Erythroblast (primary cell): ENCODE results near the gene ERC2.

Source experiments
- DNase-seq, 2 experiments: peaks; one replicate each; lab custom pipeline; 2025; lab: John Stamatoyannopoulos, UW
- GATA1 ChIP-seq: IDR thresholded peaks from 2 replicates; pipeline ENCODE4 v1.6.1; 2011; ENCODE audit warnings: low read depth, mild to moderate bottlenecking, control low read depth, low read length, moderate library complexity
- POLR2A ChIP-seq: IDR thresholded peaks from 2 replicates; pipeline ENCODE4 v1.6.1; 2011; ENCODE audit warnings: mild to moderate bottlenecking, low read length

The ERC2 gene

DNA sequence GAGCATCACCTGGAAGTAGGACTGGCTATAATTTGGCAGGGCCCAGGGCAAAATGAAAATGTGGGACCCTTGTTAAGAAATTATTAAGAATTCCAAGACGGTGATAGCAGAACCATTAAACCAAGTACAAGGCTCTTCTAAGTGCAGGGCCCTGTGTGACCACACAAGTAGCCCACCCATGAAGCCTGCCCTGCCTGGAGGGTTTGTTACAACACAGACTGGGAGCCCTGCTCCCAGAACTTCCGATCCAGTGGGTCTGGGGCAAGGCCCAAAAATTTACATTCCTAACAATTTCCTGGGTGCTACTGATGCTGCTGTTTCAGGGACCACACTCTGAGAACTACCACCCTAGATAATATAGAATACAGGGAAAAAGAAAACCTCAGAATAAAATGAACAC, 666.6 kb downstream of the ERC2 start:
- no peak for TF ChIP-seq POLR2A
- TF ChIP-seq GATA1, result no peak
- no peak for DNase-seq

DNA sequence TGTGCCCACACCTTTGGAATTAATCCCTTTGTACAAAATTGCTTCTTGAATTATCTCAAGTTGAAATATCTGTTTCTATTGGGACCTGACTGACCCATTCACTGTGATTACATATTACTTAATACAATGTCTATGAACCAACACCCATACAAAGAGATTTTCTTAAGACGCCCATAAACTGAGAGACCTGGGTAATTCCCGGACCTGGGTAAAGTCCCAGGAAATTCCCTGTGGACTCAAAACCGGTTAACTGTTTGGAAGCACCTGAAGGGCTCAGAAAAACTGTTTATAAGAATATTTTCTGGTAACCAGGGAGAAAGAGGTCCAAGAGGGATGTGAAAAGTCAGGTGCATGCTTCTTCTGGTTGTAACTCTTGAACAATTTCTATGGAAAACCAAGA, 667.2 kb downstream of the ERC2 start:
- TF ChIP-seq POLR2A, result no peak
- TF ChIP-seq GATA1, result no peak
- no peak for DNase-seq

DNA sequence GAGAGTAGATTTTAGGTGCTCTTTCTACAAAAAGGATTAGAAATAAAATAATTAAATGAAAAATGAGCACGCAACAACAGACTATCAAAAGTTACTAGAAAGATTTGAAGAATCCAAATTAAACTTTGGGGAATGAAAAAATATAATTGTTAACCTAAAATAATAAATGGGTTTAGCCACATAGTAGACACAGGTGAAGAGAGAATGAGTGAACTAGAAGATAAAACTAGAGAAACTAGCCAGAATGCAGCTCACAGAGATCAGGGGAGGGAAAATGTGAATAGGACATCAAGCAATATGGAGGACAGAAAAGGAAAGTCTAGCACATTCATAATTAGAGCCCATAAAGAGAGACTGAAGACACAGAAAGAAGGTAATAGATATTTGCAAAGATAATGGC, 670.5 kb downstream of the ERC2 start:
- no peak for DNase-seq
- no peak for TF ChIP-seq GATA1
- no peak for TF ChIP-seq POLR2A

DNA sequence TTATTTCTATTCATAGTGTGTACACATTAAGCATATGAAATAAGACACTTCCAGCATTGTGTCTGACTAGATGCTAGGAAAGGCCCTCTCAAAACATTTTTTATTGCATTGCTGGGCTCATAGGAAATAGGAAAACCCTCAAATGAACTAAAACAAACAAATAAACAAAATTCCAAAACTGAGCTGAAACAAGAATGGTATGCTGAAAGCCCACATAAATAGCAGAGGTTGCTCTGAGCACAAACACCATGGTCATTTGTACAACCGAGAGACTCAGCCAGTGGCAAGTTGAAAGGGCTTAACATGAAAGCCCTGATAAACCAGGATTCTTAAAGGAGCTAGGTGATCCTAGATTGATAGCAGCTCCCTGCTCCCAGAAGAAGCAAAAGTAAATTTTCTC, 671.2 kb downstream of the ERC2 start:
- no peak for DNase-seq
- TF ChIP-seq POLR2A (no peak), GATA1 (no peak)

- no peak for DNase-seq
- TF ChIP-seq POLR2A (no peak), GATA1 (no peak)
These were observed 671.7 kb downstream of the ERC2 start for GRCh38 chr3:55796533-55796932.

GRCh38 chr3:55795746-55796145, 672.5 kb downstream of the ERC2 start:
- TF ChIP-seq GATA1 (no peak), POLR2A (no peak)
- no peak for DNase-seq

GRCh38 chr3:55795296-55795695, 673.0 kb downstream of the ERC2 start:
- DNase-seq, result no peak
- no peak for TF ChIP-seq GATA1

DNA sequence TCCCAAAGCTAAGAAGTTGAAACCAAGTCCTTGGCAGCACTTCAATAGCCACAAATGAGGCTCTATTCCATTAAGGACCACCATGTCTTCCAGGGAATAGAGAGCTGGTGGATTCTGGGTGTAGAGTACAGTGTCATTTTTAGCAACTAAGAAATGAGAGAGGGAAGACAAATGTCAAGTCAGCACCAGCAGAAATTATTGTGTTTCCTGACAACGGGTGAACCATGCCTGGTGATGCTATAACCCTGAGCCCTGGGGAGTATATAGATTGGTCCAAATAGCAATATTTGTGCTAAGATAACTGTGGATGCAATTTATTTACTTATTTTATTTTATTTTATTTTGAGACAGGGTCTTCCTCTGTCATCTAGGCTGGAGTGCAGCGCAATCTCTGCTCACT, 675.5 kb downstream of the ERC2 start:
- TF ChIP-seq POLR2A (no peak), GATA1 (no peak)

DNA sequence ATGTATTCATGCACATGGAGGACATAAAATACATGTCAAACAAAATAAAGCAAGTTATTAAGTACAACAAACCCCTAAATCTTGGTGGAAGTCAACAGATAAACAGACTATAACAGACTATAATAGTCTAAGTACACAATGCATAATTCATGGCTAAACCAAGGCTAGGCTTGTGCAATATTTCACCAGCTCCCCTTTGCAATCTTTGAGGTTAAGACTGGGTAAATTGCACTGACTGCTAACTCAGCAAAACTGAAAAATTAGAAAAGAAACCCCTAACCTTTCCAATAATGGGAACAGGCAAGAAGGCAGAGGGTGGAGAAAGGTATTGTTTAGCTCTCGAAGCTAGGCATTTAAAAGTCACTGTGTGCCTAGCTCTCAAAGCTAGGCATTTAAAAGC, 676.3 kb downstream of the ERC2 start:
- DNase-seq, result no peak
- TF ChIP-seq POLR2A, result no peak
- TF ChIP-seq GATA1, result no peak

More for the DNA sequence above, 675.5 kb downstream of the ERC2 start:
- no peak for DNase-seq

DNA sequence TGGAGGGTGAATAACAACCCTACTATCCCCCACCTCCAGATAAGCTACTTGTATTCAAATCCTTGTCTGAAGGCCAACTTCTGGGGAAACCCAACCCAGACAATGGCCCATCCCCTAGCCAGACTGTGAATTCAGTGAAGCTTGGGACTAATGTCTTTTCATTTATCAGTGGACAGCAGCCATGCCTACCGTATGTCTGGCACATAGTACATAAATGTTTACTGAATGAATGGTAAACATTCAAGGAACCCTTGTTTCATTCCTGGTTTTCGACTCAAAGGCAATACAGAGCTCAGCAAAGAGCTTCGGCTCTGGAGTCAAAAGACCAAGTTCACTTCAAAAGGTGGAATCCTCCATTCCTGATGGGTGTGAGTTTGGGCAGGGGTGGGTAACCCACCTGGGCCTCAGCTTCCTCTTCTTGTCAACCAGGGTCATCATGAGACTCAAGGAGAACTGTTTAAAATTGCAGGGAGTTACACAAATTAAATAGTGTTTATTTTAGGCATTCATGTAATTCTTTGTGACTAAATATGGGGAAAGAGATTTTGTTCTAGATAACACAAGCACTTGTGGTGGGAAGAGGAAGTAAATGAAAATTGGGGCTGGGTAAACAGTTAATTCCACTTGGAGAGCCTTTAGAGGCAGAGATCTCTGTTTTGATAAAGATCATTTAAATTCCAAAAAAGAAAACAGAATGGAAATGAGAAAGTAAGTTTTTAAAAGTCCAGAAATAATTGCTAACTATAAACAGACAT, 677.5 kb downstream of the ERC2 start:
- no peak for DNase-seq
- no peak for TF ChIP-seq POLR2A
- TF ChIP-seq GATA1, result no peak

- TF ChIP-seq GATA1 (no peak), POLR2A (no peak)
- DNase-seq, result no peak
These were observed 678.8 kb downstream of the ERC2 start for GRCh38 chr3:55789516-55789915.

- TF ChIP-seq POLR2A (no peak), GATA1 (no peak)
- DNase-seq, result no peak
These were observed 685.5 kb downstream of the ERC2 start for GRCh38 chr3:55782807-55783206.

DNA sequence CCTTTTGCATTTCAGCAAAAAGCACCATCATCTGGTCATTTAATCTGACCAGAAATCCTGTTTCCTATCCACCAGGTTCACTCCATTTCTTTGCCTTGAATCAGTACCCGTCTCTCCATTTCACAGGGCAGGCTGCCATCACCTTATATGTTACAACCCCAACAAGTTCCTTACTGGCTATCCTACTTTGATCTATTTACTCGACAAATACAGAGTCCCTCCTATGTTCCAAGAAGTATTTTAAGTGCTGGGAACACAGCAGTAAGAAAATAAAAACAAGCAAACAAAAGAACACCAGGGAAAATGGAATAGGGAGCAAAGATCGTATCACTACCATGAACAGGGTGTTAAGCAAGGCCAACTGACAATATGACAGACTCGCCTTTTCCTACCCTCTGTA, 685.9 kb downstream of the ERC2 start:
- TF ChIP-seq GATA1, result no peak
- no peak for TF ChIP-seq POLR2A
- DNase-seq, result no peak

- DNase-seq, result no peak
- TF ChIP-seq GATA1 (no peak), POLR2A (no peak)
These were observed 687.4 kb downstream of the ERC2 start for GRCh38 chr3:55780913-55781312.

DNA sequence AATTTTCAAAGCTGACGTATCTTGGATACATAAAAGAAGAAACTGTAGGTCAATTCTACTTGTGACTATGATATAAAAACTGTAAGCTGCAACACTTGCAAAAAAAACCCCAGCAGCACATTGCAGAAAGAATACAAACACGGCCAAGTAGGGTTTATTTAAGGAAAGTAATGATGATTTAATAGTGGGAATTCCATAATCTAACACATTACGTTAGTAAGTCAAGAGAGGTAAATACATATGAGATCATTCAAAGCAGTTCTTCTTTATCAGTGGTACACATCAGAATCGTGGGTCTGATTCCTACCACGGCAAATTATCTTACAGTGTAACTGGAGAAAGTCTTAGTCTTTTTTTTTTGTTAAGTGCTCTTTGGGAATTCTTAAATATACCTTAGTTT, 688.7 kb downstream of the ERC2 start:
- TF ChIP-seq POLR2A (no peak), GATA1 (no peak)
- DNase-seq, result no peak
